Heart left ventricle (tissue), 16 donors: ENCODE data around the gene LPXN. TPM values are rescaled to one million over a fixed set of nuclear protein-coding genes. Genes with fewer than 3 reads are reported as not detected.

Source experiments
- ATAC-seq, 4 donors: fragments of 200-7000 bp; cut with Tn5 transposase; one replicate each; pipeline ENCODE4 v1.9.1; 2020 to 2022; ENCODE audit warnings: moderate library complexity in 4 of 4, mild to moderate bottlenecking in 3 of 4, moderate number of reproducible peaks in 1 of 4
- DNase-seq, 5 donors: peaks; one replicate each; pipeline ENCODE4 v3.0.0-alpha.2; 2020
- H3K27ac ChIP-seq, 12 donors: fragments of 200-600 bp; sonication (generic) in 4 of 12; one replicate each; pipeline versions ENCODE4 v1.5.0 to v1.8.0; 2016 to 2022; ENCODE audit warnings: mild to moderate bottlenecking in 2 of 12
- H3K27me3 ChIP-seq, 9 donors: fragments of 200-600 bp; sonication (generic) in 2 of 9; one replicate each; pipeline versions ENCODE4 v1.5.1 to v1.8.0; 2016 to 2022; ENCODE audit warnings: mild to moderate bottlenecking in 3 of 9
- H3K36me3 ChIP-seq, 9 donors: fragments of 200-600 bp; sonication (generic) in 2 of 9; one replicate each; pipeline versions ENCODE4 v1.5.0 to v1.8.0; 2018 to 2022; ENCODE audit warnings: mild to moderate bottlenecking in 2 of 9
- H3K4me1 ChIP-seq, 12 donors: fragments of 200-600 bp; sonication (generic) in 4 of 12; one replicate each; pipeline versions ENCODE4 v1.5.0 to v1.8.0; 2016 to 2022; ENCODE audit warnings: mild to moderate bottlenecking in 3 of 12
- H3K4me3 ChIP-seq, 12 donors: fragments of 200-600 bp; sonication (generic) in 4 of 12; one replicate each; pipeline versions ENCODE4 v1.5.0 to v1.8.0; 2017 to 2022; ENCODE audit warnings: mild to moderate bottlenecking in 9 of 12, moderate library complexity in 4 of 12
- H3K9me3 ChIP-seq, 12 donors: fragments of 200-600 bp; sonication (generic) in 4 of 12; one replicate each; pipeline versions ENCODE4 v1.5.0 to v1.8.0; 2016 to 2022; ENCODE audit warnings: mild to moderate bottlenecking in 1 of 12
- POLR2A ChIP-seq, 2 donors: fragments of 450-650 bp; IDR thresholded peaks; one replicate each; pipeline ENCODE4 v1.6.1; 2017; ENCODE audit warnings: antibody characterized with exemption in 2 of 2, mild to moderate bottlenecking in 2 of 2, moderate library complexity in 2 of 2
- WGBS, 4 donors: extraction: QIAGEN DNeasy Blood & Tissue Kit in 2 of 4; methylation state at CpG; one replicate each; pipeline versions ENCODE4 v1.1.5 to v1.1.7; 2013 to 2018; 5-methylcytosine and 5-hydroxymethylcytosine counted together
- intact Hi-C, 10 donors: fragments of 100-400 bp; cut with DNase I; formaldehyde crosslinking; loops; one replicate each; pipeline versions ENCODE4 v1.11.1 to v1.14.2; 2022
- polyA plus RNA-seq, 2 donors: library from polyadenylated mRNA; stranded (reverse); fragments of 200-250 nt; gene quantifications; one replicate each; pipeline ENCODE4 v1.2.3, GENCODE V29; 2013
- total RNA-seq, 9 donors: library from RNA; depleted of rRNA in 2 of 9; stranded (reverse); fragments of >200 nt in 2 of 9; fragmentation: NEBNext Ultra II Directional in 3 of 9; extraction: Animal tissue kit (Norgen Biotek cat#: 25700) in 3 of 9; gene quantifications; one replicate each; pipeline versions ENCODE4 v1.1.0 to v1.2.4, GENCODE V29; 2016 to 2023
- TF ChIP-seq, protein P1 (sequence below), 12 donors: fragments of 200-600 bp; sonication (generic) in 4 of 12; IDR thresholded peaks; one replicate each; pipeline versions ENCODE4 v1.5.0 to v1.8.0; 2018 to 2022; ENCODE audit warnings: antibody characterized with exemption in 12 of 12, mild to moderate bottlenecking in 5 of 12
- donor health status: ischemic (EF 13 %, LVEDD 7.1; RV severe dilation, severe dysfunction).
- donor health status: healthy with polysubstance abuse.
- donor health status: DM: no; HTN: yes; CAD: no.
- donor health status: DM: no; HTN: no; CAD: no.
- donor health status: ischemic (EF 25% LVEDD 6.9; RV normal size, moderate dysfunction).
- donor health status: ischemic (EF 25% LVEDD 5.7; RV mildly dilated, moderate dysfunction).
- donor health status: healthy.
- donor health status: DM: yes; HTN: yes; CAD: no.
- donor health status: ischemic (EF 35%, LVEDD 5.7; RV mildly dilated, moderate dysfunction).
- donor health status: nonischemic (EF 11% LVEDD 7.7; RV severe dilation, severe dysfunction).
- donor health status: DM: yes; HTN: yes; CAD: no.
- donor health status: PGD.
- donor health status: ischemic (EF 29% LVEDD 5.4; RV normal size, mild dysfunction).
- donor health status: nonischemic (EF 23%, LVEDD 6.1; RV moderate dilation, normal function).

LPXN gene
- total and polyA plus RNA-seq, 11 donors: 1.8 to 19.8 (median 3.4) TPM

DNA sequence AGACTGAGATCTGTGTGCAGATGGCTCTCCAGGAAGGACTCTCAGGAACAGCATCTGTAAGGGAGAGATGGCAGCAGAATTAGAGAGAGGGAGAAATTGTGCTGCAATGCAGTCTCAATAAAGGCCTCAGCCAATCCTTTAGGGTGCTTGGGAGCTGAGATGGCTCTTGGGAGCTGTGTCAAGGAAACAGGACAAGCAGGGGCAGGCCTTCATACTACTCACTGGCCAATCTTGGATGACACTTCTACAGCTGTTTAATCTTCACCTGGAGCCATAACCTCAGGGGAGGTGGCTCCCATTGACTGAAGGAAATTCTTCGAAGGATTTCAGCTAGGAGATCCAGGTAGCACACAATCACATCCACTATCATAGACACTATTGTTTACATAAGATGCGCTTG is 77.7 kb downstream of the LPXN start:
- no peak for ATAC-seq
- peaks cover 0 to 10% (median 0%) of the 10 kb centered on the region in 12 donors for H3K4me1 ChIP-seq
- H3K27me3 ChIP-seq: no peaks in the 10 kb centered on the region
- TF ChIP-seq, protein P1, sequence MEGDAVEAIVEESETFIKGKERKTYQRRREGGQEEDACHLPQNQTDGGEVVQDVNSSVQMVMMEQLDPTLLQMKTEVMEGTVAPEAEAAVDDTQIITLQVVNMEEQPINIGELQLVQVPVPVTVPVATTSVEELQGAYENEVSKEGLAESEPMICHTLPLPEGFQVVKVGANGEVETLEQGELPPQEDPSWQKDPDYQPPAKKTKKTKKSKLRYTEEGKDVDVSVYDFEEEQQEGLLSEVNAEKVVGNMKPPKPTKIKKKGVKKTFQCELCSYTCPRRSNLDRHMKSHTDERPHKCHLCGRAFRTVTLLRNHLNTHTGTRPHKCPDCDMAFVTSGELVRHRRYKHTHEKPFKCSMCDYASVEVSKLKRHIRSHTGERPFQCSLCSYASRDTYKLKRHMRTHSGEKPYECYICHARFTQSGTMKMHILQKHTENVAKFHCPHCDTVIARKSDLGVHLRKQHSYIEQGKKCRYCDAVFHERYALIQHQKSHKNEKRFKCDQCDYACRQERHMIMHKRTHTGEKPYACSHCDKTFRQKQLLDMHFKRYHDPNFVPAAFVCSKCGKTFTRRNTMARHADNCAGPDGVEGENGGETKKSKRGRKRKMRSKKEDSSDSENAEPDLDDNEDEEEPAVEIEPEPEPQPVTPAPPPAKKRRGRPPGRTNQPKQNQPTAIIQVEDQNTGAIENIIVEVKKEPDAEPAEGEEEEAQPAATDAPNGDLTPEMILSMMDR (IDR thresholded peaks at IDR 0.05): no peak
- TF ChIP-seq POLR2A (IDR thresholded peaks at IDR 0.05): no peak
- H3K9me3 ChIP-seq: no peaks in the 10 kb centered on the region
- no peak overlapping the region for H3K4me3 ChIP-seq
- no peak overlapping the region for H3K27ac ChIP-seq
- WGBS, 4 donors: 86 to 94% (median 91%) methylated on average over 2 of the region's 2 CpGs
- intact Hi-C loops: no loop called here
- DNase-seq: no peak
- H3K36me3 ChIP-seq: no peaks in the 10 kb centered on the region

DNA sequence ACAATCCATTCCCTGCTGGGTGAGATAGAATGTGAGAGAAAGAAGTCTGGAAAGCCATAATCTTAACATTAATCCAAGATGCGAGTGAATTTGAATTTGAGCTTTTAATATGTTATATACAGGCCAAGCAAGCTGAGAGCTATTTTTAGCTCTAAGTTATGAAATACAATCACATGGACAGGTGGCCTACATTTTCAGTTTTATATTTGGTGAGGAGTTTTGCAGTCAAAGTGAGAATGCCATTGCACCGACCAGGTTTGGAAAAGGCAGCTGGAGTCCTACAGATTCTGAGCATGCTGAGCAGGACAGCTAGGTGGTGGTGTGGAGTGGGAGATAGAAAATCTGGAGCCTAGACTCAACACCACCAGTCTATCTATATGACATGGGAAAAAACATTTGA is 79.8 kb downstream of the LPXN start:
- Histone ChIP-seq H3K27me3 (no peaks in the 10 kb centered on the region), H3K4me3 (no peak overlapping the region), H3K27ac (no peak overlapping the region), H3K9me3 (no peaks in the 10 kb centered on the region), H3K4me1 (peaks cover 0 to 10% (median 0%) of the 10 kb centered on the region in 12 donors), H3K36me3 (no peaks in the 10 kb centered on the region)
- 44 to 56% (median 54%) methylated on average over 2 of the region's 2 CpGs for WGBS, 4 donors
- ATAC-seq (peak in 2 of 4 donors; percentile 11 to 20), DNase-seq (no peak)
- intact Hi-C loops: no loop called here
- TF ChIP-seq POLR2A (IDR thresholded peaks at IDR 0.05): no peak
- TF ChIP-seq, protein P1 (IDR thresholded peaks at IDR 0.05): no peak

DNA sequence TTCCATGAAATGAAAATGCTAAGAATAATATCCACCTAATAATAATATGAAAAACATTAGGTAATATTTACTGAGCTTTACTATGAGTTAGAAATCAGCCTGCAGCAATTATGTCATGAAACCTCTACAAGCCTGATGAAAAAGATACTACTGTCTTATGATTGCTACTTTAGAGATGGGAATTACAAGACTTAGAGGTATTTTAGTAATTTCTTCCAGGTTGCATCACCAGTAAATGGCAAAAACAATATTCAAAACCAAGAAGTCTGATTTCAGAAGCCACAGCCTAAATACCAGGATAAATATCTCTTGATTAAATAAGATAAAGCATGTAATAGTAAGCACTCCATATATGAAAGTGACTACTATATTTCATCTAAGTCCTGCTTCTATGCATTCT is 81.6 kb downstream of the LPXN start:
- no peak overlapping the region for H3K4me3 ChIP-seq
- H3K9me3 ChIP-seq: no peaks in the 10 kb centered on the region
- no peaks in the 10 kb centered on the region for H3K36me3 ChIP-seq
- H3K4me1 ChIP-seq: peaks cover 0 to 10% (median 0%) of the 10 kb centered on the region in 12 donors
- DNase-seq (no peak), ATAC-seq (no peak)
- TF ChIP-seq, protein P1 (IDR thresholded peaks at IDR 0.05): no peak
- no peak for TF ChIP-seq POLR2A (IDR thresholded peaks at IDR 0.05)
- no peaks in the 10 kb centered on the region for H3K27me3 ChIP-seq
- intact Hi-C loops: no loop called here
- H3K27ac ChIP-seq: no peak overlapping the region

DNA sequence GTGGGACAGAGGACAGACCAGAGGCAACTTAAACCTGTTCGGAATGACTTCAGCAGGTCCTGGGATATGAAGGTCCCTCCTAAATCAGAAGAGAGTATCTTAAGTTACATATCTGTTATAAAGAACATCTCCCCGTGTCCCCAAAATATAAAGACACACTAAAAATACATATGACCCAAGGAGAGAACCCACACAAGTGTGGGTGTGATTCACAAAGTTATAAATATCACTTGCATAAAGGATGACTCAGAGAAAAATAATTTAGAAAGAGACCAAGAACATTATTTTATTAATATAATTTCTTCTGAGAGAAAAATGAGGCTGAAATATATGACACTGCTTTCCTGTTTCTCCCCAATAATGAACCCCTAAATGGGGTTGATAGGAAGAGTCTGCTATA is 82.0 kb downstream of the LPXN start:
- ATAC-seq (no peak), DNase-seq (no peak)
- Histone ChIP-seq H3K9me3 (no peaks in the 10 kb centered on the region), H3K4me1 (peaks cover 0 to 9% (median 0%) of the 10 kb centered on the region in 12 donors), H3K36me3 (no peaks in the 10 kb centered on the region), H3K27ac (no peak overlapping the region), H3K4me3 (no peak overlapping the region), H3K27me3 (no peaks in the 10 kb centered on the region)
- intact Hi-C loops: no loop called here
- TF ChIP-seq POLR2A (IDR thresholded peaks at IDR 0.05): no peak
- WGBS, 4 donors: 59 to 67% (median 62%) methylated on average over 2 of the region's 2 CpGs

DNA sequence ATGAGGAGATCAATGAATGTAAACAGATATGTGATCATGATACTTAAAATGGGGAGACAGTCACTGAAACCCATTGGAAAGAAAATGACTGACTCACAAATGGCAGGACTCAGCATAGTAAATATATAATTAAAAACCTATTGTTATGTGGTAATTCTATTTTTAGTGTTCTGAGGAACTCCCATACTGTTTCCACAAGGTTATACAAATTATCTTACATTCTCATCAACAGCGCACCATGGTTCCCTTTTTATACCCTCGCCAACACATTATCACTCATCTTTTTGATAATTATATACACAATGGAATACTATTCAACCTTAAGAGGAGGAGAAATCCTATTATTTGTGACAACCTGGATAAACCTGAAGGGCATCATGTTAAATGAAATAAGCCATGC is 84.8 kb downstream of the LPXN start:
- no peak overlapping the region for H3K27ac ChIP-seq
- no peak for ATAC-seq
- H3K36me3 ChIP-seq: no peaks in the 10 kb centered on the region
- H3K27me3 ChIP-seq: no peaks in the 10 kb centered on the region
- H3K4me1 ChIP-seq: peaks cover 0 to 4% (median 0%) of the 10 kb centered on the region in 12 donors
- no peak for DNase-seq
- no peak overlapping the region for H3K4me3 ChIP-seq
- TF ChIP-seq POLR2A (IDR thresholded peaks at IDR 0.05): no peak
- TF ChIP-seq, protein P1 (IDR thresholded peaks at IDR 0.05): no peak
- intact Hi-C loops: no loop called here
- WGBS, 4 donors: 44 to 70% (median 64%) methylated on average over 2 of the region's 2 CpGs
- no peaks in the 10 kb centered on the region for H3K9me3 ChIP-seq
